ENCODE results near the gene TRIM63. TPM values are rescaled to one million over a fixed set of nuclear protein-coding genes. Genes with fewer than 3 reads are reported as not detected.
"Not testable (repeated sequence)": the region's sequence is repeated elsewhere in the genome, so short reads cannot be mapped to it uniquely, and the experiment has no call there.

Gene TRIM63
- polyA plus RNA-seq, 1 donor from 2014 or later: not detected

- Mint-ChIP-seq H3K27ac (no peak overlapping the region), H3K9me3 (no peaks in the 10 kb centered on the region)
These were observed 29.0 kb upstream of the TRIM63 start for GRCh38 chr1:26096471-26096870.

DNA sequence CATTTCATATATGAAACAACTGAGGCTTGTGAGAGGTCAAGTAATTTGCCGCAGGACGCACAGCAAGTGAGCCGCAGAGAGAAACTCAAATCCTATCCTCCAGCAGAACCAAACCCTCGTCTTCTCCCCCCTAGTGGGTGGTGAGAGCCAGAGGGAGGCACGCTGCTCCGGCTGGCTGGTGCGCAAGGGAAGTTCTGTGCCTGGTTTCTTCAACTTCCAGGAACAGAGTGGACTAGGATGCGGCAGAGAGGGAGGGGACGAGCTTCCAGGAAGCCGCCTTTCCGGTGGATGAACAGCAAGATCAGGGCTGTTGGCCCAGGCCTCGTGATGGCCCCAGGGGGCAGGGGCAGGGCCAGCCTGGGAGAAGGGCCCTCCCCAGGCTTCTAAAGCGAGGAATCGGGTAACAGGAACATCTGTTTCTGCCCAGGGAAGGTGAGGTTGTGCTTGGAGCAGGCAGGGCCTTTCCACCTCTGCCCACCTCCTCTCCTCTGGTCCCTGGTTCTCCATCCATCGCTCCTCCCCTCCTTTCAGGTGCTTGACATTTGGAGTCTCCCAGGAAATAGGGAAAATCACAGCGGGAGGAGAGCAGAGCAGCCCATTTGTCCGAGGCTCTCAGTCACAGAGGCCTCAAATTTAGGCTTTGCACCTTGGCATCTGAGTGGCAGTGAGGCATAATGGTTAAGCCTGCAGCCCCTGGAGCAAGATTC, 27.4 kb upstream of the TRIM63 start:
- peaks cover 4% of the 10 kb centered on the region for H3K36me3 Mint-ChIP-seq
- no peaks in the 10 kb centered on the region for H3K9me3 Mint-ChIP-seq
- H3K4me3 Mint-ChIP-seq: no peak overlapping the region
- H3K27me3 Mint-ChIP-seq: peaks cover 11% of the 10 kb centered on the region
- no peaks in the 10 kb centered on the region for H3K4me1 Mint-ChIP-seq
- no peak overlapping the region for H3K27ac Mint-ChIP-seq

More at GRCh38 chr1:26096471-26096870, 29.0 kb upstream of the TRIM63 start:
- peaks cover 5% of the 10 kb centered on the region for H3K27me3 Mint-ChIP-seq
- H3K36me3 Mint-ChIP-seq: peaks cover 2% of the 10 kb centered on the region
- no peak overlapping the region for H3K4me3 Mint-ChIP-seq
- peaks cover 0 to 1% (median 0%) of the 10 kb centered on the region in 3 donors for H3K4me1 Mint-ChIP-seq

DNA sequence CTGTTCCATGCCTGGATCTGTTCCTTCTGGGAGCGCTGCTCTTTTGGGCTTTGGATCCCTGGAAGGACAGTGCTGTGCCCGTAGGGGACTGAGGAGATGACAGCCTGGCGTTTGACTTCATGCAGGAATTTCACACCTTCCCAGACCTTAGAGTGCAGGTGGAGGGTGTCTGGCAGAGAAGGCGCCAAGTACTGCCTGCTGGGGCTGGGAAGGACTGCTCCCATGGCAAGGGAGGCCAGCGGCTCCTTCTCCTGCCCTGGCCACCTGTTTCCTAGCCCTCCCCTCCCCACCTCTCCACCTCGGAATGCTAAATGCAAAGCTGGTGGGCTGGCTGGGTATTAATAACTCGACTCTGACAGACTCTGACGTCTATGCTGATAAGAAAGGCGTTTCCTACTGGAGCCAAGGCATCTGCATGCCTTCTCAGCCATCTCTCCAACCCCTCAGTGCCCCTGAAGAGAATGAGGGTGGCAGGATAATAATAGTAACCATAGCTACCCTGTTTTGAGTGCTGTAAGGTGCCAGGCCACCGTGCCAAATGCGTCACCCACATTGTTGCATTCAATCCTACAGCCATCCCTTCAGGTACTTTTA, 26.7 kb upstream of the TRIM63 start:
- H3K4me1 Mint-ChIP-seq: no peaks in the 10 kb centered on the region
- peaks cover 14% of the 10 kb centered on the region for H3K27me3 Mint-ChIP-seq
- peaks cover 4% of the 10 kb centered on the region for H3K36me3 Mint-ChIP-seq
- no peak overlapping the region for H3K4me3 Mint-ChIP-seq
- H3K9me3 Mint-ChIP-seq: no peaks in the 10 kb centered on the region
- H3K27ac Mint-ChIP-seq: no peak overlapping the region

DNA sequence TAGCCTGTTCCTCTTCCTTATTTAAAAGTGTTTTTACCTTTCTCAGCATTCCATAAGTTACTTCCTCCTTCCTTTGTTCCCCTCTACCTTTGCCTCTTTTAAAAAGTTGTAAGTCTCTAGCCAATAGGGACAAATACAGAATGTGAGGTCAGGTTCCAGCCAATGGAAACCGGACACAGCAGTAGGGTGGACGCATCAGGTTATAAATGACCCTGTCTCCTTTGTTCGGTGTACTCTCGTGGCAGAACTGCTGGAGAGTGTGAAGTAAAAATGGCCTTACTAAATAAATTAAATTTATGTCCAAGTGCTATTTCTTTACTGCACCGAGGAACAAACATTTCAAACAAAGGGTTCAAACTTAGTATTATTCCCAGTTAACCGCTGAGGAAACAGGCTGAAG, 26.1 kb upstream of the TRIM63 start:
- H3K36me3 Mint-ChIP-seq, H3K4me3 Mint-ChIP-seq, H3K27ac Mint-ChIP-seq, H3K9me3 Mint-ChIP-seq, H3K4me1 Mint-ChIP-seq: not testable (repeated sequence)
- peaks cover 17% of the 10 kb centered on the region for H3K27me3 Mint-ChIP-seq

DNA sequence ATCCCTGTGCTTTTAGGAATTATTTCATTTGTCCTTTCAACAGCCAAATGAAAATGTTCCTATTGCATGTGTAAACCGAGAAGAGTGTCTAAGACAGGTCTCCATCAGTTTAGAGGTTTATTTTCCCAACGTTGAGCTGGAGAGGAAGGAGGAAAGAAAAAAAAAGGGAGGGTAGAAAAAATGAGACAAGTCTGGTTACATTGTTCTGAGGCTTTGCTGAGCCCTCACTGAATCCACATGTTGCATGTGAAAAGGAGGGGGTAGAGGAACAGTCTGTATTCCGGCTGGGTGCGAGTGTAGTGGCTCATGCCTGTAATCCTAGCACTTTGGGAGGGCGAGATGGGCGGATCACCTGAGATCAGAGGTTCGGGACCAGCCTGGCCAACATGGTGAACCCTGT, 25.0 kb upstream of the TRIM63 start:
- Mint-ChIP-seq H3K27ac (no peak overlapping the region), H3K36me3 (peaks cover 2% of the 10 kb centered on the region), H3K4me1 (no peaks in the 10 kb centered on the region), H3K4me3 (no peak overlapping the region), H3K9me3 (no peaks in the 10 kb centered on the region), H3K27me3 (peaks cover 15% of the 10 kb centered on the region)

DNA sequence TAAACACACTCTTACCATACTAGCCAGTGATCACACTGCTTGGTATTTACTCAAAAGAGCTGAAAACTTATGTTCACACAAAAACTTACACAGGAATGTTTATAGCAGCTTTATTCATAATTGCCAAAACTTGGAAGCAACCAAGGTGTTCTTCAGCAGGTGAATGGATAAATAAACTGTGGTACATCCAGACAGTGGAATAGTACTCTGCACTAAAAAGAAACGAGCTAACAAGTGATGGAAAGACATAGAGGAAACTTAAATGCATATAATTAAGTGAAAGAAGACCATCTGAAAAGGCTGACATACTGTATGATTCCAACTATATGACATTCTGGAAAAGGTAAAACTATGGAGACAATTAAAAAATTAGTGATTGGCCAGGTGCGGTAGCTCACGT, 23.5 kb upstream of the TRIM63 start:
- Mint-ChIP-seq H3K27ac (no peak overlapping the region), H3K27me3 (peaks cover 15% of the 10 kb centered on the region), H3K36me3 (peaks cover 2% of the 10 kb centered on the region), H3K9me3 (no peaks in the 10 kb centered on the region), H3K4me1 (no peaks in the 10 kb centered on the region), H3K4me3 (no peak overlapping the region)

- Mint-ChIP-seq H3K4me1 (no peaks in the 10 kb centered on the region), H3K27ac (no peak overlapping the region), H3K27me3 (peaks cover 18% of the 10 kb centered on the region), H3K4me3 (no peak overlapping the region), H3K36me3 (peaks cover 4% of the 10 kb centered on the region), H3K9me3 (peaks cover 0 to 2% (median 0%) of the 10 kb centered on the region in 3 donors)
These were observed 21.7 kb upstream of the TRIM63 start for GRCh38 chr1:26089125-26089524.

DNA sequence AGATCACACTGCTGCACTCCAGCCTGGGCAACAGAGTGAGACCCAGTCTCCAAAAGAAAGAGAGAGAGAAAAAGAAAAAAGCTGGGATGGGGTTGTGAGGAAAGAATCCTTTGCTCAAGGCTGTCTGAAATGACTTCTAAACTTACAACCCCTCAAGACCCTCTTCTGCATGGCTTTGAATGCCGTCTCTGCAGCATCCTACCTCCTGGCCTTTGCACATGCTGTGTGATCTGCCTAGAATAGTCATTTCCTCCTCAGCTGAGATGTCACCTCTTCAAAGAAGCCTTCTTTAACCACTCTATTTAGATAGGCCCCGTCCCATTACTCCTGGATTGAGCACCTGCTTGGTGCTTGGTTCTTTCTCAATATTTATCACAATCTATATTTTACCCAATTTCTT, 17.4 kb upstream of the TRIM63 start:
- H3K4me3 Mint-ChIP-seq: no peak overlapping the region
- H3K27ac Mint-ChIP-seq: no peak overlapping the region
- H3K36me3 Mint-ChIP-seq: peaks cover 2% of the 10 kb centered on the region
- H3K27me3 Mint-ChIP-seq: peaks cover 10% of the 10 kb centered on the region
- H3K4me1 Mint-ChIP-seq: no peaks in the 10 kb centered on the region
- peaks cover 0 to 2% (median 0%) of the 10 kb centered on the region in 3 donors for H3K9me3 Mint-ChIP-seq

DNA sequence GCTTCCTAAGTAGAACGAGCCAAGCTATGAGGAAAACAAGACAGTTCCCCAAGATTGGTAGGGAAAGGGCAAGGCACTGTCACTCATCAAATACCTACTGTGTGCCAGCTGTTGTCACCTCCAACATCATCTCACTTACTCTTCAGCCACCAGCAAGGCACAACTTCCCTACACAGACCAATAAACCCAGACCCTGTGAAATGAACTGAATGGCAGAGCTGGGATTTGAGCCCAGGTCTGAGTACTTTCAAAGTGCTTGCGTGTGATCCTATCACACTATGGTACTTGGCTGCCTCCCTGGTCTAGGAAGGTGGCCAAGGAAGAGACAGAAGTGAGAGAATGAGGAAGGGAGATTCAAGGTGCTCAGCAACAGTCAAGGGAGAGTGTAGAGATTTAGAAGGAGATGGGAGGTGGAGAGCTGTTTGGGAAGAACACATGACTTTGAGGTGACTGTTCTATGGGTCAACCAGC, 16.7 kb upstream of the TRIM63 start:
- H3K27ac Mint-ChIP-seq: no peak overlapping the region
- no peaks in the 10 kb centered on the region for H3K4me1 Mint-ChIP-seq
- peaks cover 2% of the 10 kb centered on the region for H3K36me3 Mint-ChIP-seq
- H3K4me3 Mint-ChIP-seq: no peak overlapping the region
- H3K9me3 Mint-ChIP-seq: peaks cover 0 to 2% (median 0%) of the 10 kb centered on the region in 3 donors
- peaks cover 7% of the 10 kb centered on the region for H3K27me3 Mint-ChIP-seq

- peaks cover 5% of the 10 kb centered on the region for H3K36me3 Mint-ChIP-seq
- peaks cover 9% of the 10 kb centered on the region for H3K27me3 Mint-ChIP-seq
- H3K4me3 Mint-ChIP-seq: no peak overlapping the region
- H3K9me3 Mint-ChIP-seq: peaks cover 0 to 2% (median 0%) of the 10 kb centered on the region in 3 donors
- H3K27ac Mint-ChIP-seq: peak overlapping the region in 1 of 3 donors; percentile 67
- no peaks in the 10 kb centered on the region for H3K4me1 Mint-ChIP-seq
These were observed 15.8 kb upstream of the TRIM63 start for GRCh38 chr1:26083208-26083607.

DNA sequence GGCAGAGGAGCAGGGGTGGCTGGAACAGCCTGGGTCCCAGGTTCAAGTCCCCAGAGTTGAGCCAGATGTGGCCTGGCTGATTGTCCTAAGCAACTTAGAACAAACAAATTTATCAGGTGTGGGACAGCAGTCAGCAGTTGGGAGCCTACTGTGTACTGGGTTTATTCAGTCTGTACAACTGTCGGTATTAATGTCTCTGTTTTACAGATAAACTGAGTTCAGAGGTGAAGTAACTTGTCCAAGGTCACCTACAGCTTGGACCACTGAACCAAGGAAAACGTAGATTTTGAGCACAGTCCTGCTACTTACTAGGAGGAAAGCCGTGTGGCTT, 14.6 kb upstream of the TRIM63 start:
- Mint-ChIP-seq H3K4me1 (no peaks in the 10 kb centered on the region), H3K36me3 (peaks cover 5% of the 10 kb centered on the region), H3K4me3 (no peak overlapping the region), H3K27me3 (peaks cover 12% of the 10 kb centered on the region), H3K27ac (no peak overlapping the region), H3K9me3 (peaks cover 0 to 2% (median 0%) of the 10 kb centered on the region in 3 donors)

DNA sequence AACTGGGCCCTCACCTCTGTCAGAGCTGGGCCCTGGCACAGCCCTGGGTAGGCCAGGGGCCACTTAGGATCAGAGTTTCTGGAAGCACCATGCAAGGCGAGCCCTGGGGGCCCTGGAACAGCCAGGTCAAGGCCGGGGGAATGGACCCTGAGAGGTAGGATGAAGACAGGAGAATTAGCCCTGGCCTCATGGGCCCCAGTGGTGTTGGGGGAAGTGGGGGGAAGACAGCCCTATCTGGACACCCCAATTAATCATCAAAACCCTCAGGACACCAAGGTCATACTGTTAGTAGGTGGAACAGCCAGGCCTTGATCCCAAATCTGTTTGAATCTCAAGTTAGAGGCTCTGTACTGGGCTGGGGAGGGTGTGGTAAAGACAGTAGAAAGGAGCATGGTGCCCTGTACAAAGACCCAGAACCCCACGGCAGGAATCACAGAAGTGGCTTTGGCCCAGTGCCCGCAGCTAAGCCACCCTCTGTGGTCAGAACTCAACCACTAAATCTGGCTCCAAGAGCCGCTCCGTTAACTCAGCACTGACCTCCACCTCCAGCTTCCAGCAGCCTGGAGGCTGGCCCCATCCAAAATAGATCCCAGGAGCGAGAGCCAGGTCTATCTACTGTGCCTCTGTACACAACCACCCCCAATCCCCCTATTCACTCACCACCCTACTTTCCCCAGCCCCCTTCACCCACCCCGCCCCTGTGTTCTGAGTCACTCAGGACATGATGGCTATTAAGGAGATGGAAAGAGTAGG, 14.0 kb upstream of the TRIM63 start:
- no peaks in the 10 kb centered on the region for H3K4me1 Mint-ChIP-seq
- H3K27ac Mint-ChIP-seq: no peak overlapping the region
- peaks cover 14% of the 10 kb centered on the region for H3K27me3 Mint-ChIP-seq
- H3K9me3 Mint-ChIP-seq: peaks cover 0 to 2% (median 0%) of the 10 kb centered on the region in 3 donors
- H3K36me3 Mint-ChIP-seq: peaks cover 5% of the 10 kb centered on the region
- H3K4me3 Mint-ChIP-seq: no peak overlapping the region

DNA sequence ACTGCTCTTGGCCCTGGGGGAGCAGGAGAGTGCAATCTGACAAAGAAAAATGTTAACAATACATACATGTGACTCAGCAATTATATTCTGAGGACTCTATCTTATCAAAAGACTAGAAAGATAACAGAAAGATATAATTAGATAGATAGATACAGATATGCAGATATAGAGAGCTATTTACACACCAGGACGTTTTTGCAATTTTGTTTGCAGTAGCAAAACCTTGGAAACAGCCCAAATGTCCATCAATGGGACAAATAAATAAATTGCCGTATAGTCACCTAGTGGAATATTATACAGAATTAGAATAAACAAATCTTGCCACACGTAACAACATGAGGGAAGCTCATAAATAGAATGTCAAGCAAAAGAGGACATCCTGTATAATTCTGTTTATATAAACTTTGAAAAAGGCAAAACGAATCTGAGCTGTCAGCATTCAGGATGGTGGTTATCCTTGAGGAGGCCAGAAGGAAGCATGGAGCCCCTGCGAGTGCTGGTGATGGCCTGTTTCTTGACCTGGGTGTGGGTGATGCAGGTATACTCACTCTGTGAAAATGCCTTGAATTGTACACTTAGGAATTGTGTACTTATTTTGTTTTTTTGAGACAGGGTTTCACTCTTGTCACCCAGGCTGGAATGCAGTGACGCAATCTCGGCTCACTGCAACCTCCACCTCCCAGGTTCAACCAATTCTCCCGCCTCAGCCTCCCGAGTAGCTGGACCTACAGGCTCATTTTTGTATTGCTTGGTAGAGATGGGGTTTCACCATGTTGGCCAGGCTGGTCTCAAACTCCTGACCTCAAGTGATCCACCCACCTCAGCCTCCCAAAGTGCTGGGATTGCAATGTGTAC, 12.8 kb upstream of the TRIM63 start:
- H3K4me1 Mint-ChIP-seq: no peaks in the 10 kb centered on the region
- no peak overlapping the region for H3K4me3 Mint-ChIP-seq
- H3K27ac Mint-ChIP-seq: no peak overlapping the region
- H3K27me3 Mint-ChIP-seq: peaks cover 20% of the 10 kb centered on the region
- peaks cover 2% of the 10 kb centered on the region for H3K36me3 Mint-ChIP-seq
- no peaks in the 10 kb centered on the region for H3K9me3 Mint-ChIP-seq

DNA sequence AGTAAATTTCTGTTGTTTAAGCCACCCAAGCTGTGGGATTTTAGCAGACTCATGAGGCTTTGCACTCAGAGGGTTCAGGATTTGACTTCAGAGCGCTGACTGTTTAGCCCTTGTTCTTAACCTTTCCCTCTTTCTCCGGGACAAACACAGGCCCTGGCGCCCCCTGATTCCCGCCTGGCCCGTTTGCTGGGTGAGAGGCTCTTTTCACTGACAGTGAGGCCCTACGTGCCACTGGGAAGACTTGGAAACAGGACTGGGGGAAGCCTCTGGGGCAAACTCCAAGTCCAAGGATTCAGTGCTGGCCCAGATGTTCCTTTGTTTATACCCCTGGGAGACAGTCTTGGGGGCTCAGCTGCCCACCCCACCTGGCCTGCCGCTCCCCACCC, 11.7 kb upstream of the TRIM63 start:
- Mint-ChIP-seq H3K36me3 (peaks cover 2% of the 10 kb centered on the region), H3K27ac (no peak overlapping the region), H3K4me1 (no peaks in the 10 kb centered on the region), H3K27me3 (peaks cover 17% of the 10 kb centered on the region), H3K9me3 (no peaks in the 10 kb centered on the region), H3K4me3 (no peak overlapping the region)
